Measurements from ENCODE around the gene PROK2. TPM values are rescaled to one million over a fixed set of nuclear protein-coding genes. Genes with fewer than 3 reads are reported as not detected.

Gene PROK2
- total and polyA plus RNA-seq, 2 donors from 2014 or later, result 0.25 TPM; not detected in 1

DNA sequence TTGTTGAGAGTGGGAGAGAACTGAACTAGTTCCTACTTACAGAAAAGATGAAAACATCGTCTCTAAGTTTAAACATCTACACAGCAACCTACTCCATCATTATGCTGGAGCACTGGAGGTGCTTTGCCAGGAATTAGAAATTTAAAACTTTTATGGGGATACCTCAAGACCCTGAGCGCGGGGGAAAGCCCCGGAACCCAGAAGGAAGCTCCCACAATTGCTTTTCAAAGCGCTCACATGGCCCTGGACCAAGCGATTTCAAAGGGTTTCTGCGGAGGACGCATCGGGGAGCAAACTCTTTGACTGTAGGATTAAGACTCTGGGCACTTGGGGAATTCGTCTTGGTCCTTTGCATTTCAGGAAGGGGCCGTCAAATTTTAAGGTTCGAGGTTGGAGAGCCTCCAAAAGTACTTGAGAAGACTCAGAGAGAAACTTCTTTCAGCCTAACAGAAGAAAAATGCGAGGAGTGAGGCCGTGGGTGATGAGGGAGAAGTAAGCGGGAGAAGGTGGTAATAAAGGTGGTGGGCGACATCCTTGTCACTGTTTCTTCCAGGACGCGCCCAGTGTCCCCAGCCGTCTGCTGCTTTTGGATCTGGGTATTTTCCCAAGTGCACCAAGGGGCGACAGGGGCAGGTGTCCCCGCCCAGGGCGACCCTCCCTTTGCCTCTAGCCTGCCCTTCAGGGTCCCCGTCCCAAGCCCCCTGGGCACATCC lies 591 bp downstream of the PROK2 start:
- no peak for FAIRE-seq
- H3K27me3 ChIP-seq (ENCODE audit: control insufficient read depth, insufficient read depth, low read length), result peaks cover 38% of the 10 kb centered on the region
- H3K27ac ChIP-seq (ENCODE audit: low read depth in 2 of 2, low read length in 2 of 2), result no peak overlapping the region
- no peak overlapping the region for H3K9ac ChIP-seq (ENCODE audit: low read length in 3 of 3)
- no peaks in the 10 kb centered on the region for H3K36me3 ChIP-seq (ENCODE audit: control insufficient read depth in 2 of 3, insufficient read depth in 3 of 3, low read length in 3 of 3)
- intact Hi-C loops (cut with DNase I), result no loop called here
- no peak overlapping the region for H3K4me3 ChIP-seq (ENCODE audit: low read length in 3 of 3)
- TF ChIP-seq CTCF (IDR thresholded peaks at IDR 0.05; ENCODE audit: borderline replicate concordance, extremely low read depth, insufficient read depth), result no peak
- H3K9me3 ChIP-seq (ENCODE audit: control insufficient read depth in 2 of 3, insufficient read depth in 1 of 3, low read length in 3 of 3), result no peaks in the 10 kb centered on the region
- peaks cover 0 to 4% (median 0%) of the 10 kb centered on the region in 3 donors for H3K4me1 ChIP-seq (ENCODE audit: control insufficient read depth in 2 of 3, insufficient read depth in 2 of 3, low read depth in 1 of 3, low read length in 3 of 3)
- DNase-seq, result peak in 4 of 5 donors; percentile 22 to 54 (median 38)

- H3K27me3 ChIP-seq (ENCODE audit: control insufficient read depth, insufficient read depth, low read length), result peaks cover 38% of the 10 kb centered on the region
- TF ChIP-seq CTCF (IDR thresholded peaks at IDR 0.05; ENCODE audit: borderline replicate concordance, extremely low read depth, insufficient read depth), result no peak
- intact Hi-C loops (cut with DNase I), result no loop called here
- no peak overlapping the region for H3K27ac ChIP-seq (ENCODE audit: low read depth in 2 of 2, low read length in 2 of 2)
- FAIRE-seq, result no peak
- no peak overlapping the region for H3K9ac ChIP-seq (ENCODE audit: low read length in 3 of 3)
- peak in 2 of 5 donors; percentile 44 to 70 for DNase-seq
- H3K36me3 ChIP-seq (ENCODE audit: control insufficient read depth in 2 of 3, insufficient read depth in 3 of 3, low read length in 3 of 3), result no peaks in the 10 kb centered on the region
- H3K4me3 ChIP-seq (ENCODE audit: low read length in 3 of 3), result no peak overlapping the region
- no peaks in the 10 kb centered on the region for H3K9me3 ChIP-seq (ENCODE audit: control insufficient read depth in 2 of 3, insufficient read depth in 1 of 3, low read length in 3 of 3)
- peaks cover 0 to 4% (median 0%) of the 10 kb centered on the region in 3 donors for H3K4me1 ChIP-seq (ENCODE audit: control insufficient read depth in 2 of 3, insufficient read depth in 2 of 3, low read depth in 1 of 3, low read length in 3 of 3)
These were observed 1.8 kb downstream of the PROK2 start for GRCh38 chr3:71783152-71783551.

- Histone ChIP-seq H3K4me1 (ENCODE audit: control insufficient read depth in 2 of 3, insufficient read depth in 2 of 3, low read depth in 1 of 3, low read length in 3 of 3) (peaks cover 0 to 4% (median 0%) of the 10 kb centered on the region in 3 donors), H3K27ac (ENCODE audit: low read depth in 2 of 2, low read length in 2 of 2) (no peak overlapping the region), H3K27me3 (ENCODE audit: control insufficient read depth, insufficient read depth, low read length) (peaks cover 25% of the 10 kb centered on the region), H3K9me3 (ENCODE audit: control insufficient read depth in 2 of 3, insufficient read depth in 1 of 3, low read length in 3 of 3) (no peaks in the 10 kb centered on the region), H3K4me3 (ENCODE audit: low read length in 3 of 3) (no peak overlapping the region), H3K36me3 (ENCODE audit: control insufficient read depth in 2 of 3, insufficient read depth in 3 of 3, low read length in 3 of 3) (no peaks in the 10 kb centered on the region), H3K9ac (ENCODE audit: low read length in 3 of 3) (no peak overlapping the region)
- DNase-seq, result no peak
- no peak for TF ChIP-seq CTCF (IDR thresholded peaks at IDR 0.05; ENCODE audit: borderline replicate concordance, extremely low read depth, insufficient read depth)
- intact Hi-C loops (cut with DNase I), result no loop called here
- no peak for FAIRE-seq
These were observed 4.5 kb downstream of the PROK2 start for GRCh38 chr3:71780430-71780829.

All from kidney (tissue), 14 donors.